ENCODE results near the gene PELI2.

PELI2 gene

DNA sequence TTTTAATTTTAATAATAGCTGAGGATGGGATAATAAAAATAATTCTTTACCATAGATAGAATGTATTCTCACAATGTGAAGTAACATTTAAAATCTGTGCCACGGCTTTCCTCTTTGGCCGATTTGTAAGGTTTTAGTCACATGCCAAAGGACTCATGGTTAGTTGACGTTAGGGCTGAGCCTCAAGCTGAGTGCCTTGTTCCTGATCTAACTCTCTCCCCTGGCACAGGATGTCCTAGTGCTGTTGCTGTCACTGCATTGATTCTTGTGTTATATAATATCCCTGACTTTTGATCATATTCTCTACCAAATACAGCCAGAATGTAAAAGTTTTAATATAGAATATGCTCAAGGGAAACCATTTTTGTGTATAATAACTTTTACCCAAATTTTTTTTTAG is 144.3 kb downstream of the PELI2 start:
- H3K9me3 ChIP-seq (replicated peaks; ENCODE audit: insufficient read depth, low read length), result no peaks in the 10 kb centered on the region
- H3K27me3 ChIP-seq (replicated peaks; ENCODE audit: insufficient read depth, low read length), result no peaks in the 10 kb centered on the region
- no peak overlapping the region for H3K4me2 ChIP-seq (ENCODE audit: low read depth, low read length)
- H3F3A ChIP-seq (ENCODE audit: insufficient read depth, low read length), result no peaks in the 10 kb centered on the region
- no peak overlapping the region for H2AFZ ChIP-seq (ENCODE audit: low read length)
- H3K36me3 ChIP-seq (replicated peaks; ENCODE audit: insufficient read depth, low read length), result no peaks in the 10 kb centered on the region
- H3K27ac ChIP-seq (ENCODE audit: low read length), result no peak overlapping the region
- H3K9me2 ChIP-seq (replicated peaks; ENCODE audit: insufficient read depth, low read length), result no peaks in the 10 kb centered on the region
- H4K20me1 ChIP-seq (ENCODE audit: insufficient read depth, low read length), result no peaks in the 10 kb centered on the region
- no peak for TF ChIP-seq EZH2phosphoT487 (IDR thresholded peaks at IDR 0.05; ENCODE audit: low read length)
- no peak for TF ChIP-seq EZH2 (optimal IDR thresholded peaks at IDR 0.05; ENCODE audit: low read depth, low read length)
- TF ChIP-seq, protein P1, sequence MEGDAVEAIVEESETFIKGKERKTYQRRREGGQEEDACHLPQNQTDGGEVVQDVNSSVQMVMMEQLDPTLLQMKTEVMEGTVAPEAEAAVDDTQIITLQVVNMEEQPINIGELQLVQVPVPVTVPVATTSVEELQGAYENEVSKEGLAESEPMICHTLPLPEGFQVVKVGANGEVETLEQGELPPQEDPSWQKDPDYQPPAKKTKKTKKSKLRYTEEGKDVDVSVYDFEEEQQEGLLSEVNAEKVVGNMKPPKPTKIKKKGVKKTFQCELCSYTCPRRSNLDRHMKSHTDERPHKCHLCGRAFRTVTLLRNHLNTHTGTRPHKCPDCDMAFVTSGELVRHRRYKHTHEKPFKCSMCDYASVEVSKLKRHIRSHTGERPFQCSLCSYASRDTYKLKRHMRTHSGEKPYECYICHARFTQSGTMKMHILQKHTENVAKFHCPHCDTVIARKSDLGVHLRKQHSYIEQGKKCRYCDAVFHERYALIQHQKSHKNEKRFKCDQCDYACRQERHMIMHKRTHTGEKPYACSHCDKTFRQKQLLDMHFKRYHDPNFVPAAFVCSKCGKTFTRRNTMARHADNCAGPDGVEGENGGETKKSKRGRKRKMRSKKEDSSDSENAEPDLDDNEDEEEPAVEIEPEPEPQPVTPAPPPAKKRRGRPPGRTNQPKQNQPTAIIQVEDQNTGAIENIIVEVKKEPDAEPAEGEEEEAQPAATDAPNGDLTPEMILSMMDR (IDR thresholded peaks at IDR 0.05; ENCODE audit: low read length), result no peak
- DNase-seq, result no peak
- H3K9ac ChIP-seq (ENCODE audit: low read length), result no peak overlapping the region
- no peak overlapping the region for H3K4me3 ChIP-seq (ENCODE audit: low read length)
- no peaks in the 10 kb centered on the region for H3K4me1 ChIP-seq (ENCODE audit: low read length)
- H3K79me2 ChIP-seq (ENCODE audit: low read length), result no peaks in the 10 kb centered on the region

DNA sequence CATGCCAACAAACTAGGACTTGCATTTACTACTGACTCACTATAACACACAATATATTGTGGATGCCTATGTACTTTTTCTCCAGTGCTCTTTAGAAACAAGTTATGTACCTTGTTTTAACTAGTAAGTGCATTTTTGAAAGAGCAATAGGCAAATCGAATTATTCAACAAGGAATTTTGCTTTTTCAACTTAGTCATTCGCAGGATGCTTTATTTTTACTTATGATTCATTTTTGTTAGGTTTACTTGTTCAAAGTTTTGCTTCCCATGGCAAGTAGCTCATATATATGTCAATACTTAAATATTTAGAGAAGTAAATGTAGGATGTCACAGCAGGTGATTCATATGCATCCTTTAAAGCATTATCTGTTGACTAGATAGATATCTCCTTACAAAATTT is 149.8 kb downstream of the PELI2 start:
- no peak overlapping the region for H3K4me3 ChIP-seq (ENCODE audit: low read length)
- H3K27me3 ChIP-seq (replicated peaks; ENCODE audit: insufficient read depth, low read length), result no peaks in the 10 kb centered on the region
- no peaks in the 10 kb centered on the region for H3K36me3 ChIP-seq (replicated peaks; ENCODE audit: insufficient read depth, low read length)
- TF ChIP-seq EZH2 (optimal IDR thresholded peaks at IDR 0.05; ENCODE audit: low read depth, low read length) (no peak), EZH2phosphoT487 (IDR thresholded peaks at IDR 0.05; ENCODE audit: low read length) (no peak)
- H3K4me2 ChIP-seq (ENCODE audit: low read depth, low read length), result no peak overlapping the region
- H3K4me1 ChIP-seq (ENCODE audit: low read length), result no peaks in the 10 kb centered on the region
- no peak overlapping the region for H2AFZ ChIP-seq (ENCODE audit: low read length)
- no peaks in the 10 kb centered on the region for H3F3A ChIP-seq (ENCODE audit: insufficient read depth, low read length)
- H3K79me2 ChIP-seq (ENCODE audit: low read length), result no peaks in the 10 kb centered on the region
- H3K9me3 ChIP-seq (replicated peaks; ENCODE audit: insufficient read depth, low read length), result no peaks in the 10 kb centered on the region
- H3K9me2 ChIP-seq (replicated peaks; ENCODE audit: insufficient read depth, low read length), result no peaks in the 10 kb centered on the region
- H3K9ac ChIP-seq (ENCODE audit: low read length), result no peak overlapping the region
- no peaks in the 10 kb centered on the region for H4K20me1 ChIP-seq (ENCODE audit: insufficient read depth, low read length)
- no peak overlapping the region for H3K27ac ChIP-seq (ENCODE audit: low read length)
- DNase-seq, result no peak

DNA sequence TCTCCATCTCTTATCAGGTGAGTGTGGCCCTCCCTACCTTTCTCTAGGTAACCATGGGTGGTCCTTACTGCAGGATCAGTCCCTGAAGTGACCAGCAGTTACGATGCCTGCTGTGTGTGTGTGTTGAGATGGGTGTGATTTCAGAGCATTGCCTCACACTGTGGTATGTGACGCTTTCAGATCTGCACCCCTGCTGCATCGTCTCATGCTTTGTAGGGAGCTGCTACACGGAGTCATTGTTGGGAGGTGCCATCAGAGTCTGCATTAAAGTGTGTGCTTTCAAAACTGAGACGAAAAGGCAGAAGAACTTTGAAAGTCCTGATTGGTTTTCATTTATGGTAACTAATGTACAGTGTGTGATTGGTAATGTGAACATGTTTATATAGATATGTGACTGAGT is 150.5 kb downstream of the PELI2 start:
- DNase-seq, result no peak
- no peaks in the 10 kb centered on the region for H3K27me3 ChIP-seq (replicated peaks; ENCODE audit: insufficient read depth, low read length)
- H3K4me3 ChIP-seq (ENCODE audit: low read length), result no peak overlapping the region
- no peaks in the 10 kb centered on the region for H3F3A ChIP-seq (ENCODE audit: insufficient read depth, low read length)
- H3K9ac ChIP-seq (ENCODE audit: low read length), result no peak overlapping the region
- H3K9me2 ChIP-seq (replicated peaks; ENCODE audit: insufficient read depth, low read length), result no peaks in the 10 kb centered on the region
- H2AFZ ChIP-seq (ENCODE audit: low read length), result no peak overlapping the region
- no peaks in the 10 kb centered on the region for H3K79me2 ChIP-seq (ENCODE audit: low read length)
- no peaks in the 10 kb centered on the region for H3K4me1 ChIP-seq (ENCODE audit: low read length)
- no peak overlapping the region for H3K4me2 ChIP-seq (ENCODE audit: low read depth, low read length)
- H3K27ac ChIP-seq (ENCODE audit: low read length), result no peak overlapping the region
- no peaks in the 10 kb centered on the region for H3K9me3 ChIP-seq (replicated peaks; ENCODE audit: insufficient read depth, low read length)
- H4K20me1 ChIP-seq (ENCODE audit: insufficient read depth, low read length), result no peaks in the 10 kb centered on the region
- H3K36me3 ChIP-seq (replicated peaks; ENCODE audit: insufficient read depth, low read length), result no peaks in the 10 kb centered on the region
- TF ChIP-seq EZH2 (optimal IDR thresholded peaks at IDR 0.05; ENCODE audit: low read depth, low read length), result no peak
- no peak for TF ChIP-seq EZH2phosphoT487 (IDR thresholded peaks at IDR 0.05; ENCODE audit: low read length)
- TF ChIP-seq, protein P1 (IDR thresholded peaks at IDR 0.05; ENCODE audit: low read length), result no peak

- H3F3A ChIP-seq (ENCODE audit: insufficient read depth, low read length), result no peaks in the 10 kb centered on the region
- no peaks in the 10 kb centered on the region for H3K9me3 ChIP-seq (replicated peaks; ENCODE audit: insufficient read depth, low read length)
- H3K4me2 ChIP-seq (ENCODE audit: low read depth, low read length), result no peak overlapping the region
- no peak overlapping the region for H2AFZ ChIP-seq (ENCODE audit: low read length)
- no peak overlapping the region for H3K9ac ChIP-seq (ENCODE audit: low read length)
- no peaks in the 10 kb centered on the region for H3K27me3 ChIP-seq (replicated peaks; ENCODE audit: insufficient read depth, low read length)
- no peak overlapping the region for H3K27ac ChIP-seq (ENCODE audit: low read length)
- H3K9me2 ChIP-seq (replicated peaks; ENCODE audit: insufficient read depth, low read length), result no peaks in the 10 kb centered on the region
- no peaks in the 10 kb centered on the region for H3K36me3 ChIP-seq (replicated peaks; ENCODE audit: insufficient read depth, low read length)
- H4K20me1 ChIP-seq (ENCODE audit: insufficient read depth, low read length), result no peaks in the 10 kb centered on the region
- H3K4me3 ChIP-seq (ENCODE audit: low read length), result no peak overlapping the region
- no peaks in the 10 kb centered on the region for H3K4me1 ChIP-seq (ENCODE audit: low read length)
- DNase-seq, result no peak
- TF ChIP-seq EZH2phosphoT487 (IDR thresholded peaks at IDR 0.05; ENCODE audit: low read length) (no peak), EZH2 (optimal IDR thresholded peaks at IDR 0.05; ENCODE audit: low read depth, low read length) (no peak)
- TF ChIP-seq, protein P1 (IDR thresholded peaks at IDR 0.05; ENCODE audit: low read length), result no peak
- no peaks in the 10 kb centered on the region for H3K79me2 ChIP-seq (ENCODE audit: low read length)
Measured at GRCh38 chr14:56270921-56271320, 152.7 kb downstream of the PELI2 start.
